KMS-11 (cell line): ENCODE data around the gene C11orf21.

ENCODE experiments used
- H2AFZ ChIP-seq: fragments of 200-600 bp; sonication (generic); 2 replicates; pipeline ENCODE4 v1.6.1; 2016; ENCODE audit warnings: antibody characterized with exemption, mixed run types, low read depth
- H3K27ac ChIP-seq: fragments of 200-600 bp; sonication (generic); 2 replicates; pipeline ENCODE4 v1.6.1; 2016; ENCODE audit warnings: mild to moderate bottlenecking, mixed run types
- H3K27me3 ChIP-seq: fragments of 200-600 bp; sonication (generic); 2 replicates; pipeline ENCODE4 v1.6.1; 2017; ENCODE audit warnings: mild to moderate bottlenecking, low read depth, mixed run types, moderate library complexity; ENCODE audit not compliant: insufficient read depth
- H3K36me3 ChIP-seq: fragments of 200-600 bp; sonication (generic); 2 replicates; pipeline ENCODE4 v1.6.1; 2017; ENCODE audit warnings: mild to moderate bottlenecking, mixed run types; ENCODE audit not compliant: insufficient read depth
- H3K4me1 ChIP-seq: fragments of 200-600 bp; sonication (generic); 2 replicates; pipeline ENCODE4 v1.6.1; 2016; ENCODE audit warnings: mild to moderate bottlenecking, low read depth, mixed run types; ENCODE audit not compliant: poor library complexity, severe bottlenecking
- H3K4me2 ChIP-seq: fragments of 200-600 bp; sonication (generic); 2 replicates; pipeline ENCODE4 v1.7.0; 2016; ENCODE audit warnings: mild to moderate bottlenecking, mixed run types
- H3K4me3 ChIP-seq: fragments of 200-600 bp; sonication (generic); IDR thresholded peaks from 2 replicates; pipeline ENCODE4 v1.6.1; 2017; ENCODE audit warnings: low read depth, low read length, mixed read lengths; ENCODE audit not compliant: insufficient read depth
- H3K79me2 ChIP-seq: fragments of 200-600 bp; sonication (generic); 2 replicates; pipeline ENCODE4 v1.6.1; 2016; ENCODE audit warnings: low read depth, mixed run types; ENCODE audit not compliant: insufficient read depth
- H3K9ac ChIP-seq: fragments of 200-600 bp; sonication (generic); 2 replicates; pipeline ENCODE4 v1.6.1; 2016; ENCODE audit warnings: mild to moderate bottlenecking, mixed run types
- H4K20me1 ChIP-seq: fragments of 200-600 bp; sonication (generic); 2 replicates; pipeline ENCODE4 v1.6.1; 2016; ENCODE audit warnings: mild to moderate bottlenecking, mixed run types; ENCODE audit not compliant: insufficient read depth
- TF ChIP-seq, protein P1 (sequence below): fragments of 200-600 bp; sonication (generic); conservative IDR thresholded peaks from 2 replicates; pipeline ENCODE4 v1.6.1; 2017; ENCODE audit warnings: low read depth, mild to moderate bottlenecking, antibody characterized with exemption, low read length, moderate library complexity, mixed read lengths

The C11orf21 gene

GRCh38 chr11:2320568-2321310 is 19.0 kb upstream of the C11orf21 start:
- Histone ChIP-seq H3K27me3 (peaks cover 68% of the 10 kb centered on the region), H2AFZ (no peak overlapping the region), H3K4me3 (no peak overlapping the region), H3K4me2 (no peak overlapping the region), H3K4me1 (no peaks in the 10 kb centered on the region), H3K9ac (no peak overlapping the region), H3K79me2 (no peaks in the 10 kb centered on the region), H3K36me3 (no peaks in the 10 kb centered on the region), H4K20me1 (no peaks in the 10 kb centered on the region), H3K27ac (no peak overlapping the region)
- TF ChIP-seq, protein P1, sequence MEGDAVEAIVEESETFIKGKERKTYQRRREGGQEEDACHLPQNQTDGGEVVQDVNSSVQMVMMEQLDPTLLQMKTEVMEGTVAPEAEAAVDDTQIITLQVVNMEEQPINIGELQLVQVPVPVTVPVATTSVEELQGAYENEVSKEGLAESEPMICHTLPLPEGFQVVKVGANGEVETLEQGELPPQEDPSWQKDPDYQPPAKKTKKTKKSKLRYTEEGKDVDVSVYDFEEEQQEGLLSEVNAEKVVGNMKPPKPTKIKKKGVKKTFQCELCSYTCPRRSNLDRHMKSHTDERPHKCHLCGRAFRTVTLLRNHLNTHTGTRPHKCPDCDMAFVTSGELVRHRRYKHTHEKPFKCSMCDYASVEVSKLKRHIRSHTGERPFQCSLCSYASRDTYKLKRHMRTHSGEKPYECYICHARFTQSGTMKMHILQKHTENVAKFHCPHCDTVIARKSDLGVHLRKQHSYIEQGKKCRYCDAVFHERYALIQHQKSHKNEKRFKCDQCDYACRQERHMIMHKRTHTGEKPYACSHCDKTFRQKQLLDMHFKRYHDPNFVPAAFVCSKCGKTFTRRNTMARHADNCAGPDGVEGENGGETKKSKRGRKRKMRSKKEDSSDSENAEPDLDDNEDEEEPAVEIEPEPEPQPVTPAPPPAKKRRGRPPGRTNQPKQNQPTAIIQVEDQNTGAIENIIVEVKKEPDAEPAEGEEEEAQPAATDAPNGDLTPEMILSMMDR: no peak

DNA sequence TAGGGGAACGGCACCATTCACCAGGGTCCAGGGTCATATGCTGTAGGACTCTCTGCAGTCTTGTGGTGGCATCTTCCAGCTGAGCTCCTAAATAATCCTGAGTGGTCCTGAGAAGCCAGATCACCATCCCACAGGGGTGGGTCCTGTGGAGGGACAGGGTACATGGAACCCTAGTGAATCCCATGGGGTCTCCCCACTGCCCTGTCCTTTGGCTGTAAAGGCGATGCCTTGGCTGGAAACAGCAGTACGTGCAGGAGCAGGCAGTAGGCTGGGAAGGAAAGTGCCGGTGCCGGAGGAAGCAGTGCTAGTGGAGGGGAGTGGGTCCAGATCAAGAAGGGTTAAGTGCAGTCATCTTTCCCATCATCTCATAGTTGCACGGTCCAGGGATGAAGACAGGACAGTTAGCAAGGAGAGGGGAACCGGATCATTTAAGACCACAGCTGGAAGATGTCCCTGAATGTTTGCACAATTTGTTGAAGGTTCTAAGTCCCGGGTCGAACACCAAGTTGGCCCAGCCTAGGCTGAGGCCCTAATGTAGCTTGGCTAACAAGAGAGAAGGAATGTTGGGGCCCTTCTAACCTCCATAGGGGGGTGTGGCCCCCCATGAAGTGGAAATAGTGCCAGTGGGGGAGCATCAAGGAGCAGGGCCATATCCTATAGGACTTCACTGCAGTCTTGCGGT is 18.2 kb upstream of the C11orf21 start:
- Histone ChIP-seq H3K9ac (no peak overlapping the region), H3K4me3 (no peak overlapping the region), H3K36me3 (no peaks in the 10 kb centered on the region), H3K4me1 (no peaks in the 10 kb centered on the region), H4K20me1 (no peaks in the 10 kb centered on the region), H3K4me2 (no peak overlapping the region), H3K79me2 (no peaks in the 10 kb centered on the region), H3K27ac (no peak overlapping the region), H3K27me3 (peaks cover 64% of the 10 kb centered on the region), H2AFZ (no peak overlapping the region)
- TF ChIP-seq, protein P1: no peak

DNA sequence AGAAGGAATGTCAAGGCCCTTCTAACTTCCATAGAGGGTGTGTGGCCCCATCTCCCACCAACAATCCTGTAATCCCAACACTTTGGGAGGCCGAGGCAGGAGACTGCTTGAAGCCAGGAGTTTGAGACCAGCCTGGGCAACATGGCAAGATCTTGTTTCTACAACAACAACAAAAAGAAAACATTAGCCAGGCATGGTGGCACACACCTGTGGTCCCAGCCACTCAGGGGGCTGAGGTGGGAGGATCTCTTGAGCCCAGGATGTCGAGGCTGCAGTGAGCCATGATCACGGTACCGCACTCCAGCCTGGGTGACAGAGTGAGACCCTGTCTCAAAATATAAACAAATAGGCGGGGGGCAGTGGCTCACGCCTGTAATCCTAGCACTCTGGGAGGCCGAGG is 17.0 kb upstream of the C11orf21 start:
- Histone ChIP-seq H3K27ac (no peak overlapping the region), H3K9ac (no peak overlapping the region), H3K36me3 (no peaks in the 10 kb centered on the region), H4K20me1 (no peaks in the 10 kb centered on the region), H3K27me3 (peaks cover 57% of the 10 kb centered on the region), H3K4me2 (no peak overlapping the region), H3K4me3 (no peak overlapping the region), H3K4me1 (no peaks in the 10 kb centered on the region), H2AFZ (no peak overlapping the region), H3K79me2 (no peaks in the 10 kb centered on the region)
- TF ChIP-seq, protein P1: no peak

GRCh38 chr11:2318123-2318522 is 16.4 kb upstream of the C11orf21 start:
- TF ChIP-seq, protein P1: no peak
- Histone ChIP-seq H4K20me1 (no peaks in the 10 kb centered on the region), H3K4me3 (no peak overlapping the region), H3K27me3 (peaks cover 54% of the 10 kb centered on the region), H3K79me2 (no peaks in the 10 kb centered on the region), H3K27ac (no peak overlapping the region), H3K36me3 (no peaks in the 10 kb centered on the region), H3K9ac (no peak overlapping the region), H2AFZ (no peak overlapping the region), H3K4me1 (no peaks in the 10 kb centered on the region), H3K4me2 (no peak overlapping the region)
